HTERT RPE-1 (cell line): ENCODE data around the gene GDF7.

Experiments used
- in situ Hi-C: fragments of 300-500 bp; cut with MboI; formaldehyde crosslinking; loops from 4 replicates; pipeline ENCODE4 v1.14.3; 2020; ENCODE audit warnings: low sequenced_read_pairs

Gene GDF7

DNA sequence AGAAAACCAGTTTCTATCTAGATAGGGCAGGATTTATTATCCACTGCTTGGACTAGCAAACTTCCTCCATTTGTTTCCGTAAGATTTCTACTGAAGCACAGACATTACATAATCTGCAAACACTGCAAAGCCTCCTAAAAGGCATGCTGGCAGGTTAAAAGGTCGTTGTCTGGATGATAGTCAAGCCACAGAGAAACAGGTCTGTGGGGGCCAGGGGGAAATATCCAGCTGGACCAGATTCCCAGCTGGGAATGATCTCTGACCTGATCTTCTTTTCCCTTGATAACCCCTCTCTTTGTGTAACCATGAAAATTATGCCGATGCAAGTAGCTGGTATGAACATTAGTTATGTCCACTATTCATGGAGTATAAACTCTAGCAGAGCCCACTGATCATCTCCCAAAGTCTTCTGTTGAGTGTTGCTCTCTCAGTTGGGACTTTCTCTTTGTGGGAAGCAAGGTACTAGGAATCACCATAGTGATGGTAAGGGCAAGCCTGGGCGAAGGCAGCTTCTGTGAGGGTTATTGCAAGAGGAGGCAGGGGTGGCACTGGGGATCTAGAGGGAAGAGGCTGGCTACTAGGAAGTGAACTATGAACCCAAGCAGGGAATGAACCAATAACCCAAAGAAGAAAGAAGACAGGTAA lies 61.3 kb downstream of the GDF7 start:
- in situ Hi-C loops = no loop called here
